Measurements from ENCODE around the gene ZNF397. TPM values are rescaled to one million over a fixed set of nuclear protein-coding genes. Genes with fewer than 3 reads are reported as not detected.
A peak's percentile ranks its signal among the peaks of the same experiment; 100 is the strongest.

ZNF397 gene
- total and polyA plus RNA-seq, 9 of the 15 experiments (the other 6 are each of a cell fraction or from before 2014, with no cell fraction given): 6.4 to 24.2 (median 19.3) TPM

- TF ChIP-seq KLF1 (tag; IDR thresholded peaks at IDR 0.05): 0 out of 2 replicates have a peak, but pooled peaks have one; percentile 70
- peak; percentile 96 for TF ChIP-seq CXXC5 (CRISPR knock-in tag; IDR thresholded peaks at IDR 0.05)
- TF ChIP-seq ZFPM2 (CRISPR knock-in tag; IDR thresholded peaks at IDR 0.05): no peak
- TF ChIP-seq CSDE1 (IDR thresholded peaks at IDR 0.05): no peak
- TF ChIP-seq REST (IDR thresholded peaks at IDR 0.05; ENCODE audit: borderline replicate concordance): peak; percentile 59; the same call in 1 of the 2 replicates
- no peak for TF ChIP-seq REST (CRISPR knock-in tag; IDR thresholded peaks at IDR 0.05; ENCODE audit: low read depth)
- no peak for TF ChIP-seq ATF3 (IDR thresholded peaks at IDR 0.05)
- no peak for TF ChIP-seq ATF3 (CRISPR knock-in tag; conservative IDR thresholded peaks at IDR 0.05)
- TF ChIP-seq KAT7 (CRISPR knock-in tag; IDR thresholded peaks at IDR 0.05; ENCODE audit: borderline replicate concordance): no peak; the same call in 1 of the 2 replicates
- TF ChIP-seq DIDO1 (tag; IDR thresholded peaks at IDR 0.05; ENCODE audit: low read depth): no peak; the same call in 1 of the 2 replicates
- no peak for TF ChIP-seq PYGO2 (tag; IDR thresholded peaks at IDR 0.05)
- TF ChIP-seq FIP1L1 (IDR thresholded peaks at IDR 0.05; ENCODE audit: low read depth, low read length, poor library complexity, severe bottlenecking): no peak
- peak; percentile 49 for TF ChIP-seq PRDM10 (IDR thresholded peaks at IDR 0.05; ENCODE audit: partially characterized antibody)
- TF ChIP-seq SIX5 (IDR thresholded peaks at IDR 0.05; ENCODE audit: borderline replicate concordance in 1 of 2, insufficient read depth in 1 of 2, low read depth in 1 of 2, low read length in 2 of 2): no peak
Measured at GRCh38 chr18:35240664-35241447, at the start of gene ZNF397 (continued).

Data from K562 (cell line).